GM13977 (cell line): Measurements from ENCODE around the gene MAGEB4.

Experiments used
- DNase-seq: peaks from one replicate; pipeline ENCODE4 v3.0.0; 2012; ENCODE audit warnings: low spot score
- in situ Hi-C: fragments of 300-500 bp; cut with MboI; formaldehyde crosslinking; loops from one replicate; pipeline ENCODE4 v1.12.0; 2022; ENCODE audit warnings: low sequenced_read_pairs, low pct_unique_long_range_greater_than_20kb, mixed read lengths, inconsistent platforms; ENCODE audit not compliant: unreplicated experiment
- TF ChIP-seq, protein P1 (sequence below): IDR thresholded peaks from 2 replicates; pipeline ENCODE4 v1.5.1; 2012; ENCODE audit warnings: mild to moderate bottlenecking, control low read depth; ENCODE audit not compliant: insufficient read depth; ENCODE audit errors: extremely low read depth, missing control alignments

The MAGEB4 gene

DNA sequence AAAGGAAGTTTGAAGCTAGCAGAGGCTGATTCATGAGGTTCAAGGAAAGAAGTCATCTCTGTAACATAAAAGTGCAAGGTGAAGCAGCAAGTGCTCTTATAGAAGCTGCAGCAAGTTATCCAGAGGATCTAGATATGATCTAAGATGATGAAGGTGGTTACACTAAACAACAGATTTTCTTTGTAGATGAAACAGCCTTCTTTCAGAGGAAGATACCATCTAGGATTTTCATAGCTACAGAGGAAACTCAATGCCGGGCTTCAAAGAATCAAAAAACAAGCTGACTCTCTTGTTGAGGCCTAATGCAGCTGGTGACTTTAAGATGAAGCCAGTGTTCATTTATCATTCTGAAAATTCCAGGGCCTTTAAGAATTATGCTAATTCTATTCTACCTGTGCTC lies 38.6 kb downstream of the MAGEB4 start:
- TF ChIP-seq, protein P1, sequence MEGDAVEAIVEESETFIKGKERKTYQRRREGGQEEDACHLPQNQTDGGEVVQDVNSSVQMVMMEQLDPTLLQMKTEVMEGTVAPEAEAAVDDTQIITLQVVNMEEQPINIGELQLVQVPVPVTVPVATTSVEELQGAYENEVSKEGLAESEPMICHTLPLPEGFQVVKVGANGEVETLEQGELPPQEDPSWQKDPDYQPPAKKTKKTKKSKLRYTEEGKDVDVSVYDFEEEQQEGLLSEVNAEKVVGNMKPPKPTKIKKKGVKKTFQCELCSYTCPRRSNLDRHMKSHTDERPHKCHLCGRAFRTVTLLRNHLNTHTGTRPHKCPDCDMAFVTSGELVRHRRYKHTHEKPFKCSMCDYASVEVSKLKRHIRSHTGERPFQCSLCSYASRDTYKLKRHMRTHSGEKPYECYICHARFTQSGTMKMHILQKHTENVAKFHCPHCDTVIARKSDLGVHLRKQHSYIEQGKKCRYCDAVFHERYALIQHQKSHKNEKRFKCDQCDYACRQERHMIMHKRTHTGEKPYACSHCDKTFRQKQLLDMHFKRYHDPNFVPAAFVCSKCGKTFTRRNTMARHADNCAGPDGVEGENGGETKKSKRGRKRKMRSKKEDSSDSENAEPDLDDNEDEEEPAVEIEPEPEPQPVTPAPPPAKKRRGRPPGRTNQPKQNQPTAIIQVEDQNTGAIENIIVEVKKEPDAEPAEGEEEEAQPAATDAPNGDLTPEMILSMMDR = no peak
- no peak for DNase-seq
- in situ Hi-C loops = no loop called here

GRCh38 chrX:30282527-30282926 lies 40.7 kb downstream of the MAGEB4 start:
- TF ChIP-seq, protein P1 = no peak
- in situ Hi-C loops = no loop called here
- DNase-seq = no peak

- no peak for DNase-seq
- TF ChIP-seq, protein P1 = no peak
- in situ Hi-C loops = no loop called here
Observed at GRCh38 chrX:30283456-30284200, 41.8 kb downstream of the MAGEB4 start.
